ENCODE results near the gene TNFAIP6.
"Not testable (repeated sequence)": the region's sequence is repeated elsewhere in the genome, so short reads cannot be mapped to it uniquely, and the experiment has no call there.

Gene TNFAIP6

GRCh38 chr2:151357359-151357758, at the start of gene TNFAIP6:
Gene TNFAIP6 (plus strand): TSS chr2:151357592. CDS start chr2:151357667, 75 bp downstream.
- no peak for DNase-seq

GRCh38 chr2:151310313-151310712, 47.1 kb upstream of the TNFAIP6 start:
- DNase-seq = not testable (repeated sequence)

- not testable (repeated sequence) for DNase-seq
Measured at GRCh38 chr2:151312440-151312839, 45.0 kb upstream of the TNFAIP6 start.

GRCh38 chr2:151315381-151315903, 42.0 kb upstream of the TNFAIP6 start:
- no peak for DNase-seq

GRCh38 chr2:151325581-151326095, 31.8 kb upstream of the TNFAIP6 start:
- no peak for DNase-seq

- DNase-seq = no peak
Measured at GRCh38 chr2:151326554-151326953, 30.8 kb upstream of the TNFAIP6 start.

DNA sequence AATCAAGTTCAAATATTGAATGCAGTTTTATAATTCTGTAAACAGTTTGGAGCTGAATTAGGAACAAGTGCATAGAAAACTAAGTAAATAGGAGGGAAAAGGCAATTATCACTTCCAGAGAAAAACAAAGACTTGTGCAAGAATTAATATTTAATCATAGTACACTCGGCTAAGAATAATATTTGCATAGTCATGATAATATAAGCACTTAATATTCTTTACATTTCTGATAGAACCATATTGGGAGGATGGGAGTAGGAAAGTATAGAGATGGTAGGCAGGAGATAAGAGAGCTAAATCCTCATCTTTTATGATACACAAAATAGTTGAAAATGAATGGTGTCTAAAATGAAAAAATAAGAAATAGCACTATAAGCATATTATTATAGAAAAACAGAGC, 27.4 kb upstream of the TNFAIP6 start:
- DNase-seq = no peak

GRCh38 chr2:151333083-151333482, 24.3 kb upstream of the TNFAIP6 start:
- no peak for DNase-seq

GRCh38 chr2:151334082-151334815, 23.1 kb upstream of the TNFAIP6 start:
- no peak for DNase-seq

GRCh38 chr2:151336863-151337371, 20.5 kb upstream of the TNFAIP6 start:
- DNase-seq = no peak

- DNase-seq = no peak
Measured at GRCh38 chr2:151337643-151338042, 19.7 kb upstream of the TNFAIP6 start.

GRCh38 chr2:151338115-151338514, 19.3 kb upstream of the TNFAIP6 start:
- no peak for DNase-seq

DNA sequence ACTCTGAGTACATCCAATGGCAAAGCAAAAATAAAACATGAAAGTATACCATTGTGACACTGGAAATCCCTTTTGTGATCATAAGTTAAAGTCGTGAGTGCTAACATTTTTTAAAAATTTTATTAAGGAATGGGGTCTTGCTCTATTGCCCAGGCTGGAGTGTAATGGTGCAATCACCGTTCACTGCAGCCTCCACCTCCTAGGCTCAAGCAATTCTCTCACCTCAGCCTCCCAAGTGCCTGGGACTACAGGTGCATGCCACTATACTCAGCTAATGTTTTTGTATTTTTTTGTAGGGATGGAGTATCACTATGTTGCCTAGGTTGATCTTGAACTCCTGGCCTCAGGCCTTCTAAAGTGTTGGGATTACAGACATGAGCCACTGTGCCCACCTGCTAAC, 14.3 kb upstream of the TNFAIP6 start:
- DNase-seq = no peak

DNA sequence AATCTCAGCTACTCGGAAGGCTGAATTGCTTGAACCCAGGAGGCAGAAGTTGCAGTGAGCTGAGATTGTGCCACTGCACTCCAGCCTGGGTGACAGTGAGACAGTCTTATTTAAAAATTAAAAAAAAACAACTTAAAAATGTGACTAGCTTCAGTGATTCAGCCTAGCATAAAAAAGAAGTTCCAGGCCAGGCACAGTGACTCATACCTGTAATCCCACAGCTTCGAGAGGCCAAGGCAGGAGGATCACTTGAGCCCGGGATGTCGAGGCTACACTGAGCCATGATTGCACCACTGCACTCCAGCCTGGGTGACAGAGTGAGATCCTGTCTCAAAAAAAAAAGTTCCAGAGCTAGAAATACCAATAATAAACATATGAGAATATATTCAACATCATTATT, 13.2 kb upstream of the TNFAIP6 start:
- not testable (repeated sequence) for DNase-seq

- DNase-seq = no peak
Measured at GRCh38 chr2:151344906-151345305, 12.5 kb upstream of the TNFAIP6 start.

- DNase-seq = no peak
Measured at GRCh38 chr2:151347294-151347693, 10.1 kb upstream of the TNFAIP6 start.

GRCh38 chr2:151347906-151348305, 9.5 kb upstream of the TNFAIP6 start:
- no peak for DNase-seq

GRCh38 chr2:151350579-151351195, 6.7 kb upstream of the TNFAIP6 start:
- DNase-seq = no peak

- DNase-seq = no peak
Measured at GRCh38 chr2:151353995-151354394, 3.4 kb upstream of the TNFAIP6 start.

DNA sequence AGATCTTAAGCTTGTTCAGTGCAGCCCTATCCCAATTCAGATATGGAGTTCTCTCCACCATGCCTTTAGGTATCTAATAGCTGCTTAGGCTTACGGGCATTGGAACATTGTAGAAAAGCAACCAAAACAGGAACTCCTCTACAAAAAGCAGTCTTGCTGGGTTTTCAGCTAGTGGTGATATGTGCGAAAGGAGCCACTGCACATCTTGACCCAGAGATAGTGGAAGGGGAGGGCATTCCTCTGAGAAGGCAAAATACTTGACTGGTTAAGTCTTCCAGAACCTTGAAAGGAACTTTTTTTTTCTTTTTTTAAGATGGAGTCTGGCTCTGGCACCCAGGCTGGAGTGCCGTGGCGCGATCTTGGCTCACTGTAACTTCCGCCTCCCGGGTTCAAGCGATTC, 2.6 kb upstream of the TNFAIP6 start:
- DNase-seq = no peak

- DNase-seq = no peak
Measured at GRCh38 chr2:151358166-151358970, 976 bp downstream of the TNFAIP6 start.

GRCh38 chr2:151359768-151360461, 2.5 kb downstream of the TNFAIP6 start:
- DNase-seq = no peak
